ENCODE measurements around the gene GPBAR1. TPM values are rescaled to one million over a fixed set of nuclear protein-coding genes. Genes with fewer than 3 reads are reported as not detected.

The GPBAR1 gene
- total RNA-seq, 2 experiments from 2014 or later: 0.97 TPM

DNA sequence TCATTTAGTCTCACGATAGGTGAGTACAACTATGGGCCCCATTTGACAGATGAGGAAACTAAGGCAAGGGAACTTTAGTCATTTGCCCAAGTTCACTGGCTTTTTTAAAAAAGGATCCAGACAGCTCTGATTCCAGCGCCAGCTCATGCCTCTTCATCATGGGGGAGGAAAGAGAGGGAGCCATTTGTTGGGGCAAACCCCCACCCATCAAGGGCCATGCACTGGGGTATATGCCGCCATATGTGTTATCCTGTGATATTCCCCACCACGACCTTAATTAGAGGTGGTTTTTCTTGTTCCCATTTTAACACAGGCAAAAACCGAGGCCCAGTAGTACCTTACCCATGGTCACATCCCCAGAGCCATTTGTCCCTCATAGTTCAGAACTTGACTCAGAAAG lies 649 bp upstream of the GPBAR1 start:
- CTCF ChIA-PET: interaction anchor here (1.7 kb wide), 1 partner anchor 10 kb away, joined by 5 read pairs; the partner anchor contains the start of genes AAMP and PNKD
- H3K4me3 Mint-ChIP-seq: no peak overlapping the region
- ATAC-seq (no peak), DNase-seq (no peak)
- peak overlapping the region; percentile 22 for H3K27ac Mint-ChIP-seq
- H3K9me3 Mint-ChIP-seq (ENCODE audit: insufficient read depth): no peaks in the 10 kb centered on the region
- POLR2A ChIA-PET: interaction anchor here (0.6 kb wide), 1 partner anchor 365 kb away, joined by 4 read pairs; no protein-coding TSS in a partner anchor
- H3K4me1 Mint-ChIP-seq (ENCODE audit: low read depth): peaks cover 33% of the 10 kb centered on the region
- H3K36me3 Mint-ChIP-seq (ENCODE audit: low read depth): peaks cover 29% of the 10 kb centered on the region
- no peaks in the 10 kb centered on the region for H3K27me3 Mint-ChIP-seq (ENCODE audit: low read depth)

DNA sequence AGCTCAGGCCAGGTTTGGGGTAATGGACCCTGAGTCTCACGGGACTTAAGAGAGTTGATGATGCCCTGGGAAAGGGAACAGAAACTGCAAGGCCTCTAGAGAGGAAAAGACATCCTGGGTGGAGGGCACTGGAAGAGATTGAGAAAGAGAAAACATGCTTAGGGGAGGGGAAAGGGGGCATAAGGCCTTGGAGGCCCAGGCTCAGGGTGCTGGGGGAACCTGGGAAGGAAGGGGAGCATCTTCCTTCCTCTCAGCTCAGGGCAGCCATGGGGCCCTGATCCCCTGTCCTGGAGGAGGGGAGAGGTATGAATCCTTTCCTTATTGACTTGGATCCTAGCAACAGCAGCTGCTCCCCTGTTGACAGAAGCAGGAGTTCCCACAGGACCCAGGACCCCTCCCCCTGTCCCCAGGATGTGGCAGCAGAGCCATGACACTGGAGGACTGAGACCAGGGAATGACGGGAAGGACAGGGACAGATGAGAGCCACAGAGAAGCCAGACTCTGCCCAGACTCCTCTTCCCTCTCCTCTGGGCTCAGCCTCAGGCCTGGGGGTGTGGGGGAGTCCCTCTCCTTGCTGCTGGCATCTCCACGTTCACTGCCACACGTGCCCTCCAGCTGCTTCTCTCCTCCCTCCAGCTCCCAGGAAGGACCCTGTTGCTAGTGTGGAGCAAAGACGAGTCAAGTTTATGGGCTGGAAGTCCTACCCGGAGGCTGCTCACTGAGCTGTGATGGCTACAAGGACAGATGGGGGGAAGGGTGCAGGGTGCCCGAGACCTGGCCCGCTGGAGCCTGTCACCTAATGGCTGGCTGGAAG lies 815 bp downstream of the GPBAR1 start:
- POLR2A ChIA-PET: no interaction called here
- DNase-seq: no peak
- Mint-ChIP-seq H3K27me3 (ENCODE audit: low read depth) (no peaks in the 10 kb centered on the region), H3K4me1 (ENCODE audit: low read depth) (peaks cover 30% of the 10 kb centered on the region), H3K4me3 (no peak overlapping the region), H3K27ac (peak overlapping the region; percentile 63), H3K9me3 (ENCODE audit: insufficient read depth) (no peaks in the 10 kb centered on the region), H3K36me3 (ENCODE audit: low read depth) (peaks cover 22% of the 10 kb centered on the region)
- no peak for ATAC-seq
- CTCF ChIA-PET: interaction anchor here (1.7 kb wide), 1 partner anchor 8 kb away, joined by 5 read pairs; the partner anchor contains the start of genes AAMP and PNKD

DNA sequence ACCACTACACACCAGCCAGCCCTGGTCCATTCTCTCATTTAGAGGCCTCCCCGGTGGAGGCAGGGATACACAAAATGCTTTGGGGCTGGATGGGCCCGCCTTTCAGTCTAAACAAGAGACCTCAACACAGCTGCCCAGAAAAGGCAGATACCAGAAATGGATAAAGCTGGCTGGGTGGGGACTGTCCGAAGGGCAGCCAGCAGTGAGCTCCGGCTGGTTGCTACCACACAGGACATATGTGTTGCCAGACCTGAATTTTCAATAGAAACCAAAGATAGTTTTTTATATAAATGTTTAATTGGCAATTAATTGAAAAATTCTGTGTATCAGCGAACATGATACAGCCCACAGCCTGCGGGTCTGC lies 1.4 kb downstream of the GPBAR1 start:
- Mint-ChIP-seq H3K4me1 (ENCODE audit: low read depth) (peaks cover 30% of the 10 kb centered on the region), H3K4me3 (no peak overlapping the region), H3K27me3 (ENCODE audit: low read depth) (no peaks in the 10 kb centered on the region), H3K27ac (peak overlapping the region; percentile 11), H3K36me3 (ENCODE audit: low read depth) (peaks cover 22% of the 10 kb centered on the region), H3K9me3 (ENCODE audit: insufficient read depth) (no peaks in the 10 kb centered on the region)
- DNase-seq (no peak), ATAC-seq (no peak)
- ChIA-PET CTCF (no interaction called here), POLR2A (no interaction called here)

DNA sequence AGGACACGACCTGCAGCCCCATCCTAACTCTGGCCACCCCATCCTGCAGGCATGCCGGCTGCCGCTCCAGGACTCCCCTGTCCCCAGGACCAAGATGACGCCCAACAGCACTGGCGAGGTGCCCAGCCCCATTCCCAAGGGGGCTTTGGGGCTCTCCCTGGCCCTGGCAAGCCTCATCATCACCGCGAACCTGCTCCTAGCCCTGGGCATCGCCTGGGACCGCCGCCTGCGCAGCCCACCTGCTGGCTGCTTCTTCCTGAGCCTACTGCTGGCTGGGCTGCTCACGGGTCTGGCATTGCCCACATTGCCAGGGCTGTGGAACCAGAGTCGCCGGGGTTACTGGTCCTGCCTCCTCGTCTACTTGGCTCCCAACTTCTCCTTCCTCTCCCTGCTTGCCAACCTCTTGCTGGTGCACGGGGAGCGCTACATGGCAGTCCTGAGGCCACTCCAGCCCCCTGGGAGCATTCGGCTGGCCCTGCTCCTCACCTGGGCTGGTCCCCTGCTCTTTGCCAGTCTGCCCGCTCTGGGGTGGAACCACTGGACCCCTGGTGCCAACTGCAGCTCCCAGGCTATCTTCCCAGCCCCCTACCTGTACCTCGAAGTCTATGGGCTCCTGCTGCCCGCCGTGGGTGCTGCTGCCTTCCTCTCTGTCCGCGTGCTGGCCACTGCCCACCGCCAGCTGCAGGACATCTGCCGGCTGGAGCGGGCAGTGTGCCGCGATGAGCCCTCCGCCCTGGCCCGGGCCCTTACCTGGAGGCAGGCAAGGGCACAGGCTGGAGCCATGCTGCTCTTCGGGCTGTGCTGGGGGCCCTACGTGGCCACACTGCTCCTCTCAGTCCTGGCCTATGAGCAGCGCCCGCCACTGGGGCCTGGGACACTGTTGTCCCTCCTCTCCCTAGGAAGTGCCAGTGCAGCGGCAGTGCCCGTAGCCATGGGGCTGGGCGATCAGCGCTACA lies 2.1 kb downstream of the GPBAR1 start:
- ChIA-PET CTCF (interaction anchor here (1.2 kb wide), 1 partner anchor 77 kb away, joined by 3 read pairs; no protein-coding TSS in a partner anchor), POLR2A (no interaction called here)
- Mint-ChIP-seq H3K27ac (no peak overlapping the region), H3K9me3 (ENCODE audit: insufficient read depth) (no peaks in the 10 kb centered on the region), H3K27me3 (ENCODE audit: low read depth) (no peaks in the 10 kb centered on the region), H3K36me3 (ENCODE audit: low read depth) (peaks cover 23% of the 10 kb centered on the region), H3K4me3 (no peak overlapping the region), H3K4me1 (ENCODE audit: low read depth) (peaks cover 30% of the 10 kb centered on the region)
- ATAC-seq: no peak
- no peak for DNase-seq

DNA sequence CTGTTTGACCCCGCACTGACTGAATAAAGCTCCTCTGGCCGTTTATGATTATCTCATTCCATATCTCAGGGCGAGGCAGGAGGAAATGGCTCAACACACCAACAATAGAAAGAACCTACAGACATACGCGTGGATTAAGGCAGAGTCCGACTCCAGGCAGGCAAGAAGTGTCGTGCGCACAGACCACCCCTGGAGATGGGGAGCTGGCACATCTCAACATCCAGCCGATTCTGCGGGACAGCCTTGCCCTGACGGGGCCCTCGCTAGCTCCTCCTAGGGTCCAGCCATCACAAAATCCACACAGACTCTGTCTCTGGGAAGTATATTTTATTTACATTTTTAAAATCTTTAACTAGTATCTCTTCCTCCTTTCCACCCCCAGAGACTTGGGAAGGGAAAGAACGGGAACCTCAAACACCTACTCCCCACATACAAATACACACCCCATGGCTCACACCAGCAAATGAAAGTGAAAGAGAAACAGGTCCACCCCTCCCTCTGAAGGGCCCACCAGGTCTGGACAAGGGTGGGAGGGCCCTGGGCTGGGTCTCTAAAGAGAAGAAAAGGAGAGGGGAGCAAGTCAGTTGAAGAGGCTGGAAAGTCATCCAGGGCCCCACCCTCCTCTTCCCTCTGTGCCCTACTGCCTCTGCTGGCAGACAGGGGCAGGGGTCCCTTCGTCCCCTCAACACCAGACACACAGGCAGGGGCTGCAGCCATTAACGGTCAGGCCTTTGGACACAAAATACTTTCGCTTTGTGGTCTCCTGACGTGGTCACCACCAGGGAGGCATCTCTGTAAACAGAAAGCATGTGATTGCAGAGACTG lies 3.2 kb downstream of the GPBAR1 start:
- no peaks in the 10 kb centered on the region for H3K27me3 Mint-ChIP-seq (ENCODE audit: low read depth)
- ATAC-seq: peak; percentile 34
- peaks cover 22% of the 10 kb centered on the region for H3K36me3 Mint-ChIP-seq (ENCODE audit: low read depth)
- peaks cover 24% of the 10 kb centered on the region for H3K4me1 Mint-ChIP-seq (ENCODE audit: low read depth)
- peak overlapping the region; percentile 53 for H3K27ac Mint-ChIP-seq
- no peaks in the 10 kb centered on the region for H3K9me3 Mint-ChIP-seq (ENCODE audit: insufficient read depth)
- ChIA-PET POLR2A (no interaction called here), CTCF (interaction anchor here (1.2 kb wide), 1 partner anchor 79 kb away, joined by 3 read pairs; no protein-coding TSS in a partner anchor)
- peak; percentile 35 for DNase-seq
- no peak overlapping the region for H3K4me3 Mint-ChIP-seq

DNA sequence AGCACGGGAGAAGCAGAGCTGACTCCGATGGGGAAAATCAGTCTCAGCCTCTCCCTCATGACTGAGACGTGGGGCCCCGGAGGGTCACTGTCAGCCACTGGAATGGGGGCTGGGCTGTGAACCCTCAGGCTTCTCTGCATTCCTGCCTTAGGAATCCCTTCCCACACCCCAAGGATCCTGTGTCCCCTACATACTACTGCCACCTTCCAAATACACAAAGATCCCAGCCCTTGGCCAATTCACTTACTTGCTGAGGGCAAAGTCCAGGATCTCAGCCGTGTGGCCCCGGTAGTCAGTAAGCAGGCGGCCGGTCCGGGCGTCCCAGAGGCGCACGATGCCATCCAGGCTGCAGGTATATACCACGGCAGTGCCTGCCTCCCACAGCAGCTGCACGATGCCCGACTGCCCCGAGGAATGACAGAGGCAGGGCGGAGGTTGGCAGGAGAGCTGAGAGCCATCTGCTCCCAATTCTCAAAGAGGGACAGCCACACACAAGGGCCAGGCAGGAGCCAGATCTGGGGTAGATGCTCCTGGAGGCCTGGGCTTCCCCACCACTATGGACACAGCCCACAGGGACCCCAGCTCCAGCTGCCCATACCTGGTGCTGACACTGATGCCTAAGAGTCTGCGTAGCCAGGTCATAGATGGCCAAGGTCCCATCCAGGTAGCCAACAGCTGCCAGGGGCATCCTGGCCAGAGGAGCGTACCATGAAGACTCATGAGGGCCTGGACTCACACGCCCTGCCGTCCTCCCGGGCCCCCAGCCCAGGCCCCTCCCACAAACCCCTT lies 4.2 kb downstream of the GPBAR1 start:
- ChIA-PET POLR2A (interaction anchor here (1.2 kb wide), 1 partner anchor 36 kb away, joined by 3 read pairs; no protein-coding TSS in a partner anchor), CTCF (no interaction called here)
- peaks cover 25% of the 10 kb centered on the region for H3K4me1 Mint-ChIP-seq (ENCODE audit: low read depth)
- H3K27me3 Mint-ChIP-seq (ENCODE audit: low read depth): no peaks in the 10 kb centered on the region
- H3K4me3 Mint-ChIP-seq: no peak overlapping the region
- no peak for DNase-seq
- H3K9me3 Mint-ChIP-seq (ENCODE audit: insufficient read depth): no peaks in the 10 kb centered on the region
- peaks cover 24% of the 10 kb centered on the region for H3K36me3 Mint-ChIP-seq (ENCODE audit: low read depth)
- ATAC-seq: no peak
- H3K27ac Mint-ChIP-seq: no peak overlapping the region

DNA sequence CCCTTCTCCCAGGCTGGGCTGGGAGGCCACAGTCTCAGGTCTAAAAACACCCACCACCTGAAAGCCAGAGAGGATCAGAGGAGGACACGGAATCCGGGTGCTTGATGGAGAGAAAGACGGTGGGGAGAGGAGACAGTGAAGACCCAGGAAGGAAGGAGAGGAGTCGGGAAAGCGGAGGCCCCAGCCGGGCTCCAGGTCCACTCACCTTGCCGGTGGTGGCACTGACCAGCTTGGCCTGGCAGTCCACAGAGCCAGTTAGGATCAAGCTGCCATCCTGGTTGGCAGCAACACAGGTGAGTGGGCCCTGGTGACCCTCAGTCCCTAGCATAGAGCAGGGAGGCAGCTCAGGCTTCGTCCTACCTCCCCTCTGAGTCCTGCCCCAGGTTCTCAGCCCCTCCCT lies 4.8 kb downstream of the GPBAR1 start:
- no peak overlapping the region for H3K27ac Mint-ChIP-seq
- no peak for ATAC-seq

DNA sequence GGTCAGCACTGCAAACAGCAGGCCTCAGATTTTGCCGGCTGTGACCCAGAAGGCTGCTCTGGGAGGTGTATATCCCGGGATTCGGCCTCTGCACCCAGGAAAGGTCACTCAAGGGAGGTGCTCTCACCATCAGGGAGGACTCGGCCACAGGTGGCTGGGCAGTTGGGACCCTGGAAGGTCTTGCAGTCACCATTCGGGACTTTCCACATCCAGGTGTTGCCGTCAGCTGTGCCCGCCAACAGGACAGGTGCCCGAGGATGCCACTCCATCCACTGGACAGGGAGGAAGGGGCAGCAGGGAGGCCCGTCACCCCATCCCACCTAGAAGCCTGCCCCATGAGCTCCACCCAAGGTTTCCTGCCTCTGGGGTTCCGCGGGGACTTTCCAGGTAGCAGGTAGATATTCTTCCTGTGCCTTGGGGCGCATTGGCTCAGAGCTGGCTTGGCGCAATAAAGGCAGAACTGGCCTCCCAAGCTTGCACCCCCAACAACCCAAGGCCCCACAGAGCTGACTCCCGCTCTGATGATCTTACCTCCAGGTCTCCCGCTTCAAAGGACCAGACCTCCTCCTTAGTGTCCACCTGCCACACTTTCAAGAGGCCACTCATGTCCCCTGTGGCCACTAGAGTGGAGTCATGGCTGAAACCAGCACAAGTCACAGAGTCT lies 5.6 kb downstream of the GPBAR1 start:
- CTCF ChIA-PET: interaction anchor here (2.6 kb wide), 1 partner anchor 9 kb away, joined by 12 read pairs; no protein-coding TSS in a partner anchor
- ATAC-seq: no peak
- peaks cover 24% of the 10 kb centered on the region for H3K36me3 Mint-ChIP-seq (ENCODE audit: low read depth)

More for the DNA sequence above, 4.8 kb downstream of the GPBAR1 start:
- Mint-ChIP-seq H3K4me3 (no peak overlapping the region), H3K9me3 (ENCODE audit: insufficient read depth) (no peaks in the 10 kb centered on the region), H3K36me3 (ENCODE audit: low read depth) (peaks cover 24% of the 10 kb centered on the region), H3K4me1 (ENCODE audit: low read depth) (peaks cover 25% of the 10 kb centered on the region), H3K27me3 (ENCODE audit: low read depth) (no peaks in the 10 kb centered on the region)
- CTCF ChIA-PET: no interaction called here
- no peak for DNase-seq
- POLR2A ChIA-PET: interaction anchor here (1.2 kb wide), 1 partner anchor 36 kb away, joined by 3 read pairs; no protein-coding TSS in a partner anchor

DNA sequence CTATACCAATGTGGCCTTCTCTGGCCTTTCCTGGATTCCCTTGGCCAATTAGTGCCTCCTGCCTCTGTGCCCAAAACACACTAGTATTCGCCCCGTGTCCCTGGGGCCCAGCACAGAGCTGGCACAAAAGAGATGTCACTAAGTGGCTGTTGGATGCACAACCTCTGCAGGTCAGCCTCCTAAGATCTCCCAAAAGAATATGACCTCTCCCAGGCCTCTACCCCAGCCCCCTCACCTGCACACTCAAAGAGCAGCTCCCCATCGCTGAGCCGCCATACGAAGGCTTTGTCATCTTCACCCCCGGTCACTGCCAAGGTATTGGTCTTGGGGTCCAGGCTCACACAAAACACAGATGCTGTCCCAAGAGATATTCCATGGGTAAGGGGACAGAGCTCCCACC lies 6.4 kb downstream of the GPBAR1 start:
- ChIA-PET POLR2A (interaction anchor here (0.8 to 1.0 kb wide), 2 partner anchors 10 to 404 kb away, joined by 3 read pairs; partner anchors contain the start of genes RNF25 and STK36), CTCF (interaction anchor here (2.6 kb wide), 1 partner anchor 10 kb away, joined by 12 read pairs; no protein-coding TSS in a partner anchor)
- ATAC-seq: no peak
- DNase-seq: no peak
- Mint-ChIP-seq H3K27me3 (ENCODE audit: low read depth) (no peaks in the 10 kb centered on the region), H3K4me1 (ENCODE audit: low read depth) (peaks cover 42% of the 10 kb centered on the region), H3K36me3 (ENCODE audit: low read depth) (peaks cover 28% of the 10 kb centered on the region), H3K4me3 (peak overlapping the region; percentile 16), H3K27ac (no peak overlapping the region), H3K9me3 (ENCODE audit: insufficient read depth) (no peaks in the 10 kb centered on the region)

More for the DNA sequence above, 5.6 kb downstream of the GPBAR1 start:
- DNase-seq: no peak
- H3K4me1 Mint-ChIP-seq (ENCODE audit: low read depth): peaks cover 34% of the 10 kb centered on the region
- H3K9me3 Mint-ChIP-seq (ENCODE audit: insufficient read depth): no peaks in the 10 kb centered on the region
- peak overlapping the region; percentile 4 for H3K27ac Mint-ChIP-seq
- POLR2A ChIA-PET: interaction anchor here (1.0 kb wide), 1 partner anchor 405 kb away, joined by 3 read pairs; the partner anchor contains the start of genes RNF25 and STK36
- no peak overlapping the region for H3K4me3 Mint-ChIP-seq
- H3K27me3 Mint-ChIP-seq (ENCODE audit: low read depth): no peaks in the 10 kb centered on the region
